Renal pelvis (tissue), 4 donors: Measurements from ENCODE around the gene GXYLT2. TPM values are rescaled to one million over a fixed set of nuclear protein-coding genes. Genes with fewer than 3 reads are reported as not detected.
"Not testable (repeated sequence)": the region's sequence is repeated elsewhere in the genome, so short reads cannot be mapped to it uniquely, and the experiment has no call there.

ENCODE experiments used
- DNase-seq: peaks from one replicate; pipeline ENCODE4 v3.0.0-alpha.2; 2013
- polyA plus RNA-seq, 3 donors: library from polyadenylated mRNA; unstranded; fragments of 120-200 nt; gene quantifications; one replicate each; pipeline ENCODE4 v1.2.1, GENCODE V29; 2013; ENCODE audit not compliant: insufficient read length in 3 of 3

Gene GXYLT2
- polyA plus RNA-seq, 3 donors = 11.3 to 13.3 (median 12.9) TPM

DNA sequence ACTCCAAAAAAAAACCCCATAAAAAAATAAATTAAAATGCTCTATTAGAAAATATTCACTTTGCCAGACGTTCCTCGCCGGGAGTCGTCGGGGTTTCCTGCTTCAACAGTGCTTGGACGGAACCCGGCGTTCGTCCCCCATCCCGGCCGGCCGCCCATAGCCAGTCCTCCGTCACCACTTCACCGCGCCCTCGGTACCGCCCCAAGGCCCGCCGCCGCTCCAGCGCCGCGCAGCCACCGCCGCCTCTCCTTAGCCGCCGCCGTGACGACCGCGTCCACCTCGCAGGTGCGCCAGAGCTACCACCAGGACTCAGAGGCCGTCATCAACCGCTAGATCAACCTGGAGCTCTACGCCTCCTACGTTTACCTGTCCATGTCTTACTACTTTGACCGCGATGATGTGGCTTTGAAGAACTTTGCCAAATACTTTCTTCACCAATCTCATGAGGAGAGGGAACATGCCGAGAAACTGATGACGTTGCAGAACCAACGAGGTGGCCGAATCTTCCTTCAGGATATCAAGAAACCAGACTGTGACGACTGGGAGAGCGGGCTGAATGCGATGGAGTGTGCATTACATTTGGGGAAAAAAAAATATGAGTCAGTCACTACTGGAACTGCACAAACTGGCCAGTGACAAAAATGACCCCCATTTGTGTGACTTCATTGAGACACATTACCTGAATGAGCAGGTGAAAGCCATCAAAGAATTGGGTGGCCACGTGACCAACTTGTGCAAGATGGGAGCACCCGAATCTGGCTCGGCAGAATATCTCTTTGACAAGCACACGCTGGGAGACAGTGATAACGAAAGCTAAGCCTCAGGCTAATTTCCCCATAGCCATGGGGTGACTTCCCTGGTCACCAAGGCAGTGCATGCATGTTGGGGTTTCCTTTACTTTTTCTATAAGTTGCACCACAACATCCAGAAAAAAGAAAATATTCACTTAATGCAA, 41.2 kb downstream of the GXYLT2 start:
- DNase-seq = not testable (repeated sequence)

DNA sequence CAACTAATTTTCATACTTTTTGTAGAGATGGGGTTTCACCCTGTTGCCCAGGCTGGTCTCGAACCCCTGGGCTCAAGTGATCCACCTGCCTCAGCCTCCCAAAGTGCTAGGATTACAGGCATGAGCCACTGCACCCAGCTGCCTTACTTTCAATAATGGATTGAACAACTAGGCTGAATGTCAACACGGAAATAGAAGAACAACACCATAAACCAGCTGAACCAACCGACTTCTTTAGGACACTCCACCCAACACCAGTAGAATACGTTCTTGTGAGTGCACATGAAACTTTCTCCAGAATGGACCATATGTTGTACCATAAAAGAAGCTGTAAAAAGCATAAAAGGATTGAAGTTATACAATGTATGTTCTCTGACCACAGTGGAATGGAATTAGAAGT, 42.9 kb downstream of the GXYLT2 start:
- DNase-seq = no peak

DNA sequence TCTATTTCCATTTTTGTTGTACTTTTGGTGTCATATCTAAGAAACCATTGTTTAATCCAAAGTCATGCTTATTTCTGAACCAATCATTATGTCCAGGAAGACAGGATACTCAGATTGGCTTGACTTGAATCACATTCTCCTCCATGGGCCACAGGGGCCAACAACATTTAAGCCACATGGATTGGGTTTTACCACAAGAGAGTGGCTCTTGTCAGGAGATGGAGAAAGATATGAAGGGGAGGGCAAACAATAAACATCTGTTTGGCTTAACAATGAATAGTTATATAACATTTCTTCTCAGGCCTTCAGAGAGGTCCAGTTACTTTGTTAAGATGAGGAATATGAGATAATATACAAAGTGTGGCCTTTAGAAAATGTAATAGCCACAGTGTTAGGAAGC, 44.6 kb downstream of the GXYLT2 start:
- no peak for DNase-seq

DNA sequence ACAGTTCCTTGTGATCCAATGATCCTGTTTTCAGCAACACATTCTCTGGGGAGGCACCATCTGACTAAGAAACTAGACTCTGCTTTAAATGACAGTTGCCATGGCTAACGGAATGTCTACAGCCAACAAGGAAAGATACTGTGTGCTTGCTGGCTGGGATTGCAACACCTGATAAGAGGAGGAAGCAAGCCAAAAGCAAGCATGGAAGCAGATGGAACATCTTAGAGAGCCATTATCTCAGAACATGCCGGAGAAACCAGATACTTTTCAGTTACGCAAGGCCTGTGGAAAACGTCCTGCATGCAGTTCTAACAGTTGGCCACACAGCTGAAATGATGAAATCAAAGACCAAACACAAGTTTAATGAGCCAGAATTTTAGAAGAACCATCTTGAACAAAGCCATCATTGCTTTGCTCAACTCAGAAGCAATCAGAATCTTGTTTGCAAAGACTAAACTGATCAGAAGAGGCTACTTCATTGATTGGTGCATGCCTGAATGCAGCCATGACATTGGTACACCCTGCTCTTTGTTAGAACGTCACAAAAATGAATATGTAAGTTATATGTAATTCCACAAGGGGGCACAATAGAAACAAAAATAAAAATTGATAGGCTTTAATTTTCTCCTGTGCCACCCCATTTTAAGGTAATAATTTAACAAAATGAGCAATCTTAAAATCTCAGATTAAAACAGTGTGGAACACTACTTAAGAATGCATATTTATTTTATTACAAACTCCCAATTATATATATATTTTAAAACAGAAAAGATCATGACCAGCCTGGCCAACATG, 50.8 kb downstream of the GXYLT2 start:
- peak; percentile 53 for DNase-seq

DNA sequence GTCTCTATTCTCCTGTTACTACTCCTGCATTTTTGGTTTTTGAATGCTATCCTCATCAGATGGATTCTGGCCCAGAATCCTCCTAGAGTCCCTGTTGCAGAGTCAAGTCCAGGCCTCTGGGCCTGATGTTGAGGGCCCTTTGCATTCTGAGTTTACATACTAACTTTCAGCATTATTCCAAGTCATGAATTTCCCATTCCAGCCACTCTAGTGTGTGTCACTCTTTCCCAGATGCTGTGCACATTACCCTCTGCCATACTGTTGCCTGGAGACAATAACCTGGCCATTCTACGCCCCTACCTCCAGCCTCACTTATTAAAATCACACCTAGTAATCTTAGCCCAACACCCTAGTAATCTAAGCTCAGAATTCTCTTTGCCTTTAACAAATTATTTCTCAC, 53.4 kb downstream of the GXYLT2 start:
- no peak for DNase-seq

DNA sequence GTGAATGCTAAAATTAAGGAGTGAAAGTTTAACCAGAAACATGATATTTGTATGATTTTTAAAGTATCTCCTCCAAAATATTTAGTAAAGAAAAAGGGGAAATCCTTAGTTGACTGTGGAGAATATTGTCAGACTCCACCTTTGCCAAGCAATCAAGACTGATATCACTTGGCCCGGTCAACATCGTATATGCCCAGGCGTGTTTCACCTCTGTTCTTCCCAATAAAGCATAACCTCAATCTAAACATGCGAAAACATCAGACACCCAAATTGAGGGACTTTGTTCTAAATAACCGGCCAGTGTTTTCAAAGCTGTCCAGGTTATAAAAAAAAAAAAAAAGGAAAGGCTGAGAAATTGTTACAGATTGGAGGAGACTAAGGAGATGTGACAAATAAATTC, 54.6 kb downstream of the GXYLT2 start:
- no peak for DNase-seq

DNA sequence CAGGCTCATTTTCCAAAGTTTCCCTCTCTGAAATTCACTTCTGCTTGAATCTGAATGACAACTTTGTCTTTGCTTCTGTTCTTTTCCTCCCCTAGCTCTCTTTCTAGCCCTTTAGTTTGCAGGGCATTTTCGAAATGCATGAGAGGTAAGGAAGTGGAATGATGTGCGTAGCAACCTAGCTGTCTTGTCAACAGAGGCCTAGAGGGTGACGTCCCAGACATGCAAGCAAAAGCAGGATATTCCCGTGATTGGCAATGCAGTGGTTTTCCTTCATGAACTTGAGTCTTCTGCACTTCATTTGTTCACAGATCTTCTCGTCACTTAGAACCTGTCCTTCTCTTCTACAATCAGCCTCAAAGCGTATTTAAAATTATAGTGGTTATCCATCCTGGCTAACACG, 56.9 kb downstream of the GXYLT2 start:
- no peak for DNase-seq

DNA sequence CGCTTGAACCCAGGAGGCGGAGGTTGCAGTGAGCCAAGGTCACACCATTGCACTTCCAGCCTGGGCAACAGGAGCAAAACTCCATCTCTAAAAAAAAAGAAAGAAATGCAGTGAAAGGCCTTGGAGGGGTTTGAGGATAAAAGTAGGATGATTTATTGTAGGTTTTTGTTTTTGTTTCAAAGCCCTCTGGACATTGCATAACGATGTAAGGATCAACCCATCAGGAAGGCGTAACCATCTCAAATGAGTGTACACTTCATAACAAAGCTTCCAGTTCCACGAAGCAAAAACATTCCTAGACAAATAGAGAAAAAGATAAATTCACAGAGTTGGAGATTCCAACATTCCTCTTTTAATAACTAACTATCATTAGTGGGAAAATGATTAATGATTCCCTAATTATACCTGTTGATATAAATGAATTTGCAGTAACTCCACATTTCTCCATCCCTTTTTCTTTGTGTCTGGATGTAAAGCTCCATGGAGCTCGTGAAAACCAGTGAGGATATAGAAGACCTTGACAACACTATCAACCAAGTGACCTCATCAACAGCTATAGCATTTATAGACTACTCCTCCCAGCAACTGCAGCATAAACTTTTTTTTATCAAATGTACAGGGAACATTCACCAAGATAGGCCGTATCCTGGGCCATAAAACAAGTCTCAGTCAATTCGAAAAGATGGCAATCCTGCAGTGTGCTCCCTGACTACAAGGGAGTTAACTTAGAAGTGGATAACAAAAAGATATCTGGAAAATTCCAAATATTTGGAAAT, 60.1 kb downstream of the GXYLT2 start:
- DNase-seq = no peak

DNA sequence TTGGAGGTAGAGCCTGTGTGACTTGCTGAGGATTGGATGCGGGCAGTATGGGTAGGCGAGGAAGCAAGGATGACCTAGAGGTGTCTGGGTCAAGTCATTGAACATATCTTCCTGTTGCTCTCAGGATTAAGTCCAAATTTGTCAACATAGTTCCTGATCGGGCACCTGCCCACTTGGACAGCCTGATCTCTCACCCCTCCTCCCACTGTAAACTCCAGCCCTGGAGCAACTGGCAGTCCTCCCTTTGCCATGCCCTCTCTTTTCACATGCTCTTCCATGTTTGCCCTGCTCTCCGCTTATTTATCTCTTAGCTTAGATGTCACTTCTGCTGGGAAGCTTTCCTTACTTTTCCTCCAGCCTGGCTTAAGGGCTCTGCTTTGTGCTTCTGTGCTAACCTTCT, 61.2 kb downstream of the GXYLT2 start:
- DNase-seq = no peak

DNA sequence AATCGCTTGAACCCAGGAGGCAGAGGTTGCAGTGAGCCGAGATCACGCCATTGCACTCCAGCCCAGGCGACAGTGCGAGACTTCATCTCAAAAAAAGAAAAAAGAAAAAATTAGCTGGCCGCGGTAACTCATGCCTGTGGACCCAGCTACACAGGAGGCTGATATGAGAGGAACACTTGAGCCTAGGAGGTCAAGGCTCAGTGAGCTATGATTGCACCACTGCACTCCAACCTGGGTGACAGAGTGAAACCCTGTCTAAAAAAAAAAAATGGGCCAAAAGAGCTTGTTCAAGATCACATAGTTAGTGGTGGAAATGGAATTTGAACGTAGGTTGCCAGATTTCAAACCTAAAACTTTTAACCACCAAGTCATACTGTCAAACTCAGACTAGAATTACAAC, 62.5 kb downstream of the GXYLT2 start:
- DNase-seq = no peak

DNA sequence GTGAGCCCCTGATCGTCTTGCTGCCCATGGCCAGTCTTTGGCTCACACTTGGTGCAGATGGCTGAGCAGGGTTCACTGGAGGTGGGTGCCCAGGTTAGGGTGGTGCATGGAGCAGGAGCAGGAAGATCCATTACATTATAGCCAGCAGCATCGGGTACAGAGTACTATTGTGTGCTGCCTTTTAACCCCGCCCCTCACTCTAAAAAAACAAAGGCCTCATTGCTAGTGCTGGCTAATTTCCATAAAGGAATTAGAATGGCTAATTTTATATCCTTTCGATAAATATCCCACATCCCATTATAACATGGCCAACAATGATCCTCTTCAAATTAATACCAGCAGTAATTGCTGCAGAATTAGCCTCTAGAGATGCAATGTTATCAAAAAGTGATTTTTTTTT, 63.0 kb downstream of the GXYLT2 start:
- DNase-seq = no peak

DNA sequence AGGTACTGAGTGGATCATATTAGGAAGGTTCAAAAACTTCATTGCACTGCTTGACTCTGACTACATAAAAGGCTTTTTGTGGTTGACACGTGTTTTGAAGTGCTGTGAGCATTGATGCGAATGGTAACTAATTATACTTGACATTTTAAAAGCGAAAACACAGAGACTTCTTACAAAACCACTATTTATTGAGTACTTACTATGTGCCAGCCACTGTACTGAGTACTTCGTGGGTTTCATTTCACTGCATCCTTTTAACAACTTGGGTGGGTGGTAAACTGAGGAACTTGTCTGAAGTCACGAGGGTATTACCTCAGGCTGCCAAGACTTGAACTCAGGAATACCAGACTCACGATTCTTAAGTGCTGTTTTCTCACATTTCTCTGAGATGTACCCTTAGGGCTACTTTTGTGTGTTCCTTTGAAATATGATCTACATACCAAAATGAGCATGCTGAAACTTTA, 63.4 kb downstream of the GXYLT2 start:
- DNase-seq = no peak

DNA sequence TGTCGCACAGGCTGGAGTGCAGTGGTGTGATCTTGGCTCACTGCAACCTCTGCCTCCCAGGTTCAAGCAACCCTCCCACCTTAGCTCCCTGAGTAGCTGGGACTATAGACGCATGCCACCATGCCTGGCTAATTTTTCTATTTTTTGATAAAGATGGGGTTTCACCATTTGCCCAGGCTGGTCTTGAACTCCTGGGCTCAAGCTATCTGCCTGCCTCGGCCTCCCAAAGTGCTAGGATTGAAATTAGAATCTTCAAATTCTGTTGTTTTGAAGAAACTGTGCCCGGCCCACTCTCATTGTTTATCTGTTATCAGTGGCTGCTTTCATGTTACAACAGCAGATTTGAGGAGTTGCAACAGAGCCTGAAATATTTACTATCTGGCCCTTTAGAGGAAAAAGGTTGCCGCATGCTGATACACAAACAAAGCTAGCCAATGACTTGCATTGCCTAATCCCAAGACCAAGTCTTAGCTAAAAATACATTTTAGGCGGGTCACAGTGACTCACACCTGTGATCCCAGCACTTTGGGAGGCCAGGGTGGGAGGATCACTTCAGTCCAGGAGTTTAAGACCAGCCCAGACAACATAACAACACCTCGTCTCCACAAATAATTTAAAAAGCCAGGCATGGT, 65.6 kb downstream of the GXYLT2 start:
- DNase-seq = no peak

DNA sequence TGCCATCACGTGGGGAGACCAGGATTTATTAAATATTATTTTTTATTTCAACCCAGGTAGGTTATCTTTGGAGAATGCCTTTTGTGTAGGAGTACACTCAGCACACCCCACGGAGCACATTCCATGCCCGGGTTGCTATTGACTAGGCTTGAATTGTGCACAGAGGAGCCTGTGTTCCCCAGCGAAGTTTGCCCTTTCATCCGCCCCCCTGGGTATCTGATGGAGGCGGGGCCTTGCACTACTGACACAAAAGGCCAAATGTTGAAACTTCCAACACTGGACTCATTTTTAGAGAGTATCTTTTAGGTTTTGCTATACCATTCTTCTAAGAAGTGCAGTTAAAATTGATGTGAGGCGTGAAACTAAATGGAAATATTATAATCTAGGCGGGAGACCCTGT, 69.5 kb downstream of the GXYLT2 start:
- no peak for DNase-seq

DNA sequence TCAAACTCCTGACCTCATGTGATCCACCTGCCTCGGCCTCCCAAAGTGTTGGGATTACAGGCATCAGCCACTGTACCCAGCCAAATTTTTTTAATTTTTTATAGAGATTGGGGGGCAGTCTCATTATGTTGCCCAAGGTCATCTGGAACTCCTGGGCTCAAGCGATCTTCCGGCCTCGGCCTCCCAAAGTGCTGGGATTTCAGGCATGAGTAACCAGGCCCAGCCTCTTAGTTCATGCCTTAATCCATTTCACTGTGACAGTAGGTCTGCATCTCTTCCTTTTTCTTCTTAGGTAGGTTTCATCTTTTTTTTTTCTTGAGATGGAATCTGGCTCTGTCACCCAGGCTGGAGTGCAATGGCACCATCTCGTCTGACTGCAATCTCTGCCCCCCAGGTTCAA, 71.5 kb downstream of the GXYLT2 start:
- no peak for DNase-seq

DNA sequence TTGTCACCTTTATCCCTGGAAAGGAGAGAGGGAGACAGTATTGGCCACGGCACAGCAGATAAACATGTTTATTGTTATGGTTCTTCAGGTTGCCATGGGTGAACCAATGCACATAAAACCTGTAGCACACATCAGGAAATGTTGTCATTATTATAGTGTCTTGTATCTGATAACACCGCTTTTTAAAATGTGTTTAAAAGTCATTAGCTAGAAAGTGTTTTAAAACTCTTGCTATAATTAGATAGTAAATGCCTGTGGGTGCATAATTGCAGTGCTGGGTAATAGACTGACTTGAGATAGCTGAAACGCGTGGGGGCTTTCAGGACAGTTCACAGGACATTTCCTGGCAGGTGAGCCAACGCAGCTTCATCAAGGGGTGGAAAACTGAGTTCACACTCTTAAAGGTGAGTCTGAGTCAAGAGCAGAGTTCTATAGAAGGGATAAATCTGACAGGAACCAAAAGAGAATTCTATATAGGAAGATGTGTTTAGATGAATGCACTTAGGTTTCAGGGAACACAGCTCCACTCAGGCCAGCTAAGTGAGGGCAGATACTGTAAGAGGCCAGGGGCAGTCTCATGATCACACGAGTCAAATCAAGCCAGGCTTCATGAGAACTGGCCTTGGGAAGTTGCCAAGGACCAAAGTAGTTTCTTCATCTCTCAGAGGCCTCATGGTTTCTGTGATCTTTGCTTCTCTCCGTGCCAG, 73.1 kb downstream of the GXYLT2 start:
- no peak for DNase-seq

DNA sequence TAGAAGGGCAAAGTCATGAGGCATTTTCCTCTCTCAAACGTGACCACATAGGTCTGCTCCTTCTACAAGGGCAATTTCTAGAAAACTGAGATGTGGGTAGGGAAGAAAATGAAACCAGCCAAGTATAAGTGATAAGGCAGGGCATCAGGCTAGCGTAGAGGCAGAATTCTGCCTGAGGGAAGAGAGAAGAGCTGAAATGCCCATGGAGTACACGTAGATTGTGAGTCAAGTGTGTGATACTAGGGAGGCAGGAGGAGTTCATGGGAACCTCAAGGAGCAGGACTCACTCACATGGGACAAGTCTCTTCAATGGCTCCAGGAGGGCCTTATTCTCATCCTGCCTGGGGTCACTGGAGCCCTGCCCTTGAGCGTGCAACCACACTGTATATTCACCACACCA, 73.9 kb downstream of the GXYLT2 start:
- no peak for DNase-seq

DNA sequence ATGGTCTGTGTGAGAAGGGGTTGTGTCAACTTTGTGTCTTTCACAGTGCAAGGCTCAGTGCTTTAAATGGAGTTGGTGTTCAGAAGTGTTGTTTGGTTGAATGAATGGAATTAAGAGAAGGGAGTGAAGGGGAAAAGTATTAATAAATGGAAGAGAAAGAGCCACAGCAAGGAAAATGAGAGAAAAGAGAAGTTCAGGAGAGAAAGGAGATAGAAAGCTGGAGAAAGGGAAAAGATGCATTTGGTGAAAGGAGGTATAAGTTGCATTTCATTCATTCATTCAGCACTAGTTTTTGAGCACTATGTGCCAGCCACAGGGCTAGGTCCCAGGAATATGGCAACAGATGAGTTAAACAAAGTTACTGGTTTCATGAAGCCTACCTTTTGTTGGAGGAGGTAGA, 74.5 kb downstream of the GXYLT2 start:
- DNase-seq = no peak

DNA sequence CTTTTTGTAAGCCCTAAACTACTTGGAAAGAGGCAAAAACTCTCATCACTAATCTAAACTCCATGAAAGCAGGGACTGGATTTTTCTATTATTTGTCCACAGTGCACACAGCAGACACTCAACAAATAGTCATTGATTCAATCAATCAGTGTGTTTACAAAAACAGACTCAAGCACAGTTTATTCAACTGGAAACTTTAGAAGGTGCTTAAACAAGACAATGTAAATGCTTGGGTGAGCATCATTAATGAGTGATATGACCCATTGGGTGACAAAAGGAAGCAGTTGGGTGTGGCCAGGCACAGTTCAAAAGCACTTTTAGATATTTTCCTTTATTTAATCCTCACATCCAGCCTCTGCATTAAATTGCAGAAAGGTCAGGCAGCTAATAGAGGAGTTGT, 76.8 kb downstream of the GXYLT2 start:
- no peak for DNase-seq

DNA sequence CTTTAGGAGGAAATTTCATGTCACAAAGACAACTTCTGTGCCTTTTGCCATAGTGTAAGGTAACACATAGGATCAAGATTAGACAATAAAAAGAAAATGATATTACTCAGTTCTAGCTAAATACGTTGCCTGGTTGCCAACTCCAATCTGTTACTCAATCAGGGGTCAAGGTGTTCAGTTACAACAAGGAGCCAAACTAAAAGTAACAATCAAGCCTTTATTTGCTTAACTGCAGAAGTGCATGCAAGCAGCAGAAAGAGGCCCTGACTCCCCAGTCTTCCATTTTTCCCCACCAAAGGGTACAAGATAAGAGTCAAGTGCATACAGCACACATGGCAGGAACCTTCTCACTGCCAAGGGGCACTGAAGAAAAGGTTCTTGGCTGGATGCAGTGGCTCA, 80.4 kb downstream of the GXYLT2 start:
- no peak for DNase-seq

DNA sequence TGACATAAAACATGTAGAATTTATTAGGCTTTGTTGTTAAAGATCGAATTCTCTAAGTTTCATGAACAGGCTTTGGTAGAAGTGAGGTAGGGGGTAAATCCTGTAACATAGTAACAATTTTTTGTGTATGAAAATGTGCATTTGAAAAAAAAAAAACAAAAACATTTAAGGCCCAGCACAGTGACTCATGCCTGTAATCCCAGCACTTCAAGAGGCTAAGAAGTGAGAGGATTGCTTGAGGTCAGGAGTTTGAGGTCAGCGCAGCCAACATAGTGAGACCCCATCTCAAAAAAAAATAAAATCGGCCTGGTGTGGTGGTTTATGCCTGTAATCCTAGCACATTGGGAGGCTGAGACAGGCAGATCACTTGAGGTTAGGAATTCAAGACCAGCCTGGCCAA, 81.9 kb downstream of the GXYLT2 start:
- DNase-seq = no peak
